HEK293 (cell line): Measurements from ENCODE around the gene TPP1.

Experiments
- CTCF ChIA-PET: fragments of 350-600 bp; formaldehyde crosslinking; extraction: SDS; loops from one replicate; lab custom pipeline; 2021; ENCODE audit warnings: antibody characterized with exemption; lab: Yijun Ruan, JAX
- POLR2A ChIA-PET: fragments of 300-600 bp; formaldehyde crosslinking; extraction: SDS; loops from one replicate; lab custom pipeline; 2020; ENCODE audit warnings: antibody characterized with exemption, inconsistent platforms; lab: Yijun Ruan, JAX
- H3K27ac ChIP-seq: fragments of 200-500 bp; sonication (Bioruptor generic); 2 replicates; pipeline ENCODE4 v1.5.1; 2014; ENCODE audit warnings: low read depth, low read length, control low read depth, inconsistent platforms; ENCODE audit errors: extremely low read depth
- H3K36me3 ChIP-seq, 2 experiments: fragments of 200-500 bp in 1 of 2; sonication (Bioruptor generic) in 1 of 2; 1 replicate in 1 of 2; 2 replicates in 1 of 2; pipeline ENCODE4 v1.5.1; 2014 to 2017; ENCODE audit warnings: inconsistent platforms in 2 of 2, low read length in 2 of 2; ENCODE audit not compliant: control insufficient read depth in 2 of 2, insufficient read depth in 1 of 2
- H3K4me1 ChIP-seq: fragments of 200-500 bp; sonication (Bioruptor generic); 2 replicates; pipeline ENCODE4 v1.5.1; 2014; ENCODE audit warnings: mild to moderate bottlenecking, low read length, inconsistent platforms; ENCODE audit not compliant: control insufficient read depth, insufficient read depth
- H3K4me3 ChIP-seq: 2 replicates; pipeline ENCODE4 v1.5.1; 2011; ENCODE audit warnings: low read depth, mild to moderate bottlenecking, control low read depth, low read length, moderate library complexity
- H3K9me3 ChIP-seq: fragments of 200-500 bp; sonication (Bioruptor generic); 2 replicates; pipeline ENCODE4 v1.5.1; 2014; ENCODE audit warnings: low read depth, low read length, inconsistent platforms; ENCODE audit not compliant: control insufficient read depth, insufficient read depth
- EGR2 ChIP-seq: fragments of 450-650 bp; formaldehyde crosslinking; IDR thresholded peaks from 2 replicates; pipeline ENCODE4 v1.5.1; 2016; ENCODE audit warnings: low read depth, missing biosample characterization, missing genetic modification characterization
- KLF1 ChIP-seq: fragments of 450-650 bp; formaldehyde crosslinking; IDR thresholded peaks from 2 replicates; pipeline ENCODE4 v1.5.1; 2016; ENCODE audit warnings: missing biosample characterization, missing genetic modification characterization
- KLF8 ChIP-seq: fragments of 450-650 bp; formaldehyde crosslinking; IDR thresholded peaks from 2 replicates; pipeline ENCODE4 v1.5.1; 2016; ENCODE audit warnings: missing biosample characterization, missing genetic modification characterization
- TCF7L2 ChIP-seq: IDR thresholded peaks from 2 replicates; pipeline ENCODE4 v1.6.1; 2011; ENCODE audit warnings: low read depth, mild to moderate bottlenecking, inconsistent platforms, low read length, moderate library complexity, borderline replicate concordance
- WT1 ChIP-seq: fragments of 450-650 bp; formaldehyde crosslinking; IDR thresholded peaks from 2 replicates; pipeline ENCODE4 v1.5.1; 2016; ENCODE audit warnings: missing biosample characterization, missing genetic modification characterization
- ZFHX2 ChIP-seq: fragments of 450-650 bp; formaldehyde crosslinking; conservative IDR thresholded peaks from 2 replicates; pipeline ENCODE4 v1.5.1; 2016; ENCODE audit warnings: missing biosample characterization, missing genetic modification characterization
- ZFP37 ChIP-seq: fragments of 450-650 bp; formaldehyde crosslinking; IDR thresholded peaks from 2 replicates; pipeline ENCODE4 v1.5.1; 2016; ENCODE audit warnings: missing biosample characterization, missing genetic modification characterization
- ZNF114 ChIP-seq: fragments of 450-650 bp; formaldehyde crosslinking; IDR thresholded peaks from 2 replicates; pipeline ENCODE4 v1.5.0; 2017; ENCODE audit warnings: missing biosample characterization, missing genetic modification characterization
- ZNF19 ChIP-seq: fragments of 450-650 bp; formaldehyde crosslinking; IDR thresholded peaks from 2 replicates; pipeline ENCODE4; 2016; ENCODE audit warnings: missing biosample characterization, missing genetic modification characterization, low read depth
- ZNF2 ChIP-seq: fragments of 450-650 bp; formaldehyde crosslinking; IDR thresholded peaks from 2 replicates; pipeline ENCODE4 v1.5.1; 2016; ENCODE audit warnings: missing biosample characterization, missing genetic modification characterization
- ZNF202 ChIP-seq: fragments of 450-650 bp; formaldehyde crosslinking; IDR thresholded peaks from 2 replicates; pipeline ENCODE4 v1.5.1; 2016; ENCODE audit warnings: missing biosample characterization, missing genetic modification characterization, borderline replicate concordance
- ZNF211 ChIP-seq: fragments of 450-650 bp; formaldehyde crosslinking; IDR thresholded peaks from 2 replicates; pipeline ENCODE4 v1.5.1; 2016; ENCODE audit warnings: low read depth, missing biosample characterization, missing genetic modification characterization
- ZNF214 ChIP-seq: fragments of 450-650 bp; formaldehyde crosslinking; IDR thresholded peaks from 2 replicates; pipeline ENCODE4 v1.5.1; 2017; ENCODE audit warnings: missing biosample characterization, mild to moderate bottlenecking, missing genetic modification characterization, borderline replicate concordance
- ZNF248 ChIP-seq: fragments of 450-650 bp; formaldehyde crosslinking; IDR thresholded peaks from 2 replicates; pipeline ENCODE4 v1.5.1; 2017; ENCODE audit warnings: missing biosample characterization, missing genetic modification characterization
- ZNF391 ChIP-seq: fragments of 450-650 bp; formaldehyde crosslinking; IDR thresholded peaks from 2 replicates; pipeline ENCODE4 v1.5.1; 2016; ENCODE audit warnings: low read depth, missing biosample characterization, missing genetic modification characterization, borderline replicate concordance
- ZNF423 ChIP-seq: fragments of 450-650 bp; formaldehyde crosslinking; IDR thresholded peaks from 2 replicates; pipeline ENCODE4 v1.5.1; 2016; ENCODE audit warnings: missing biosample characterization, missing genetic modification characterization
- ZNF660 ChIP-seq: fragments of 450-650 bp; IDR thresholded peaks from 2 replicates; pipeline ENCODE4 v1.5.1; 2018; ENCODE audit warnings: missing biosample characterization, mild to moderate bottlenecking, missing genetic modification characterization
- ZNF792 ChIP-seq: fragments of 450-650 bp; formaldehyde crosslinking; IDR thresholded peaks from 2 replicates; pipeline ENCODE4 v1.5.1; 2016; ENCODE audit warnings: missing biosample characterization, missing genetic modification characterization
- ZSCAN18 ChIP-seq: fragments of 450-650 bp; formaldehyde crosslinking; IDR thresholded peaks from 2 replicates; pipeline ENCODE4 v1.5.1; 2016; ENCODE audit warnings: missing biosample characterization, missing genetic modification characterization
- TF ChIP-seq, protein P1 (sequence below): fragments of 450-650 bp; formaldehyde crosslinking; conservative IDR thresholded peaks from 2 replicates; pipeline ENCODE4 v1.5.1; 2016; ENCODE audit warnings: low read depth, missing biosample characterization, missing genetic modification characterization
- TF ChIP-seq, protein P2 (sequence below): fragments of 450-650 bp; formaldehyde crosslinking; IDR thresholded peaks from 2 replicates; pipeline ENCODE4 v1.5.1; 2016; ENCODE audit warnings: missing biosample characterization, missing genetic modification characterization
- TF ChIP-seq, protein P3 (sequence below): sonication (generic); formaldehyde crosslinking; IDR thresholded peaks from 2 replicates; pipeline ENCODE4 v1.8.1; 2022; ENCODE audit warnings: mild to moderate bottlenecking, moderate library complexity, missing genetic modification reagents

The TPP1 gene

DNA sequence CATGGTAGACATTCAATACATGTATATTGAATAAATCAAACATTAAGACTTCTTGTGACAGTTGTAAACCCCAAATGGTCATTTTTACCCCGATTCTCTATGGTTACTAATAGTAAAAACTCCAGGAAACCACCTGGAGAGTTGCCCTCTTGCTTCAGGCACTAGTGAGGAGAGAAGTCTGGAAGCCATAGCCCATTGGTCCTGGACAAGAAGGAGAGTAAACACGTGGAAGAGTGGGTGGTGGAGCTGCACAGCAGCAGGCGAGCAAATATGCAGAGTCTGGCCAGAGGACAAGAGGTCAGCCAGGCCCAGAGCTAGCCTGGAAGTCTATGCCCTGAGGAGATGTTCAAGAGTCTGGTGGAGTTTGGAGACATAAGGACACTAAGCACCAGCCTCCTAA, 18.6 kb upstream of the TPP1 start:
- no peaks in the 10 kb centered on the region for H3K9me3 ChIP-seq
- ChIA-PET CTCF (interaction anchor here (0.7 to 1.1 kb wide), 3 partner anchors 45 to 204 kb away, joined by 3 read pairs; partner anchors contain the start of gene MRPL17), POLR2A (no interaction called here)
- peaks cover 0 to 26% of the 10 kb centered on the region in 2 experiments; a peak in 1 of 3 replicates for H3K36me3 ChIP-seq
- no peaks in the 10 kb centered on the region for H3K4me1 ChIP-seq
- no peak overlapping the region for H3K27ac ChIP-seq
- no peak overlapping the region for H3K4me3 ChIP-seq
- TF ChIP-seq ZNF792 (tag by site-specific recombination) (no peak), ZNF114 (no peak), KLF1 (tag by site-specific recombination) (no peak), ZNF211 (no peak), ZNF2 (tag by site-specific recombination) (no peak), ZNF423 (tag by site-specific recombination) (no peak), ZNF391 (tag by site-specific recombination) (no peak), ZSCAN18 (tag by site-specific recombination) (no peak), ZNF19 (tag by site-specific recombination) (no peak), ZNF202 (tag by site-specific recombination) (no peak)
- TF ChIP-seq, protein P1, sequence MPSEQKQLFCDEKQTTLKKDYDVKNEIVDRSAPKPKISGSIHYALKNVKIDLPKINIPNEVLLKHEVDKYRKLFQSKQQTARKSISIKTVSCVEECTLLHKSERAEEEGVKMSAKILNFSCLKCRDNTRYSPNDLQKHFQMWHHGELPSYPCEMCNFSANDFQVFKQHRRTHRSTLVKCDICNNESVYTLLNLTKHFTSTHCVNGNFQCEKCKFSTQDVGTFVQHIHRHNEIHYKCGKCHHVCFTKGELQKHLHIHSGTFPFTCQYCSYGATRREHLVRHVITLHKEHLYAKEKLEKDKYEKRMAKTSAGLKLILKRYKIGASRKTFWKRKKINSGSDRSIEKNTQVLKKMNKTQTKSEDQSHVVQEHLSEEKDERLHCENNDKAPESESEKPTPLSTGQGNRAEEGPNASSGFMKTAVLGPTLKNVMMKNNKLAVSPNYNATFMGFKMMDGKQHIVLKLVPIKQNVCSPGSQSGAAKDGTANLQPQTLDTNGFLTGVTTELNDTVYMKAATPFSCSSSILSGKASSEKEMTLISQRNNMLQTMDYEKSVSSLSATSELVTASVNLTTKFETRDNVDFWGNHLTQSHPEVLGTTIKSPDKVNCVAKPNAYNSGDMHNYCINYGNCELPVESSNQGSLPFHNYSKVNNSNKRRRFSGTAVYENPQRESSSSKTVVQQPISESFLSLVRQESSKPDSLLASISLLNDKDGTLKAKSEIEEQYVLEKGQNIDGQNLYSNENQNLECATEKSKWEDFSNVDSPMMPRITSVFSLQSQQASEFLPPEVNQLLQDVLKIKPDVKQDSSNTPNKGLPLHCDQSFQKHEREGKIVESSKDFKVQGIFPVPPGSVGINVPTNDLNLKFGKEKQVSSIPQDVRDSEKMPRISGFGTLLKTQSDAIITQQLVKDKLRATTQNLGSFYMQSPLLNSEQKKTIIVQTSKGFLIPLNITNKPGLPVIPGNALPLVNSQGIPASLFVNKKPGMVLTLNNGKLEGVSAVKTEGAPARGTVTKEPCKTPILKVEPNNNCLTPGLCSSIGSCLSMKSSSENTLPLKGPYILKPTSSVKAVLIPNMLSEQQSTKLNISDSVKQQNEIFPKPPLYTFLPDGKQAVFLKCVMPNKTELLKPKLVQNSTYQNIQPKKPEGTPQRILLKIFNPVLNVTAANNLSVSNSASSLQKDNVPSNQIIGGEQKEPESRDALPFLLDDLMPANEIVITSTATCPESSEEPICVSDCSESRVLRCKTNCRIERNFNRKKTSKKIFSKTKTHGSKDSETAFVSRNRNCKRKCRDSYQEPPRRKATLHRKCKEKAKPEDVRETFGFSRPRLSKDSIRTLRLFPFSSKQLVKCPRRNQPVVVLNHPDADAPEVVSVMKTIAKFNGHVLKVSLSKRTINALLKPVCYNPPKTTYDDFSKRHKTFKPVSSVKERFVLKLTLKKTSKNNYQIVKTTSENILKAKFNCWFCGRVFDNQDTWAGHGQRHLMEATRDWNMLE (tag by site-specific recombination): no peak

GRCh38 chr11:6636480-6636879, 17.3 kb upstream of the TPP1 start:
- H3K27ac ChIP-seq: no peak overlapping the region
- H3K4me3 ChIP-seq: no peak overlapping the region
- H3K36me3 ChIP-seq: peaks cover 0 to 34% of the 10 kb centered on the region in 2 experiments; a peak in 1 of 3 replicates
- CTCF ChIA-PET: interaction anchor here (0.6 kb wide), 1 partner anchor 257 kb away, joined by 4 read pairs; no protein-coding TSS in a partner anchor
- no peaks in the 10 kb centered on the region for H3K4me1 ChIP-seq
- TF ChIP-seq ZFHX2 (tag by site-specific recombination) (peak; percentile 58), WT1 (tag by site-specific recombination) (no peak), EGR2 (peak; percentile 70; the same call in 1 of the 2 replicates)
- POLR2A ChIA-PET: no interaction called here
- H3K9me3 ChIP-seq: no peaks in the 10 kb centered on the region

GRCh38 chr11:6635082-6635932, 16.1 kb upstream of the TPP1 start:
- H3K4me3 ChIP-seq: no peak overlapping the region
- no peaks in the 10 kb centered on the region for H3K4me1 ChIP-seq
- no peaks in the 10 kb centered on the region for H3K9me3 ChIP-seq
- no peak overlapping the region for H3K27ac ChIP-seq
- POLR2A ChIA-PET: no interaction called here
- H3K36me3 ChIP-seq: peaks cover 0 to 26% of the 10 kb centered on the region in 2 experiments; a peak in 1 of 3 replicates
- CTCF ChIA-PET: interaction anchor here (0.8 kb wide), 1 partner anchor 192 kb away, joined by 4 read pairs; no protein-coding TSS in a partner anchor
- TF ChIP-seq, protein P2, sequence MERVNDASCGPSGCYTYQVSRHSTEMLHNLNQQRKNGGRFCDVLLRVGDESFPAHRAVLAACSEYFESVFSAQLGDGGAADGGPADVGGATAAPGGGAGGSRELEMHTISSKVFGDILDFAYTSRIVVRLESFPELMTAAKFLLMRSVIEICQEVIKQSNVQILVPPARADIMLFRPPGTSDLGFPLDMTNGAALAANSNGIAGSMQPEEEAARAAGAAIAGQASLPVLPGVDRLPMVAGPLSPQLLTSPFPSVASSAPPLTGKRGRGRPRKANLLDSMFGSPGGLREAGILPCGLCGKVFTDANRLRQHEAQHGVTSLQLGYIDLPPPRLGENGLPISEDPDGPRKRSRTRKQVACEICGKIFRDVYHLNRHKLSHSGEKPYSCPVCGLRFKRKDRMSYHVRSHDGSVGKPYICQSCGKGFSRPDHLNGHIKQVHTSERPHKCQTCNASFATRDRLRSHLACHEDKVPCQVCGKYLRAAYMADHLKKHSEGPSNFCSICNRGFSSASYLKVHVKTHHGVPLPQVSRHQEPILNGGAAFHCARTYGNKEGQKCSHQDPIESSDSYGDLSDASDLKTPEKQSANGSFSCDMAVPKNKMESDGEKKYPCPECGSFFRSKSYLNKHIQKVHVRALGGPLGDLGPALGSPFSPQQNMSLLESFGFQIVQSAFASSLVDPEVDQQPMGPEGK (tag by site-specific recombination): no peak
- no peak for TF ChIP-seq TCF7L2
- TF ChIP-seq, protein P3, sequence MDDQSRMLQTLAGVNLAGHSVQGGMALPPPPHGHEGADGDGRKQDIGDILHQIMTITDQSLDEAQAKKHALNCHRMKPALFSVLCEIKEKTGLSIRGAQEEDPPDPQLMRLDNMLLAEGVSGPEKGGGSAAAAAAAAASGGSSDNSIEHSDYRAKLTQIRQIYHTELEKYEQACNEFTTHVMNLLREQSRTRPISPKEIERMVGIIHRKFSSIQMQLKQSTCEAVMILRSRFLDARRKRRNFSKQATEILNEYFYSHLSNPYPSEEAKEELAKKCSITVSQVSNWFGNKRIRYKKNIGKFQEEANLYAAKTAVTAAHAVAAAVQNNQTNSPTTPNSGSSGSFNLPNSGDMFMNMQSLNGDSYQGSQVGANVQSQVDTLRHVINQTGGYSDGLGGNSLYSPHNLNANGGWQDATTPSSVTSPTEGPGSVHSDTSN: no peak
- TF ChIP-seq ZNF214: no peak
- TF ChIP-seq ZNF248 (tag by site-specific recombination): no peak
- no peak for TF ChIP-seq ZFP37 (tag by site-specific recombination)
- TF ChIP-seq KLF8: no peak
- no peak for TF ChIP-seq ZNF660 (tag by site-specific recombination)
